Ovary (tissue), 9 donors: Measurements from ENCODE around the gene PCDHGB4. TPM values are rescaled to one million over a fixed set of nuclear protein-coding genes. Genes with fewer than 3 reads are reported as not detected.
A peak's percentile ranks its signal among the peaks of the same experiment; 100 is the strongest.
"Not testable (repeated sequence)": the region's sequence is repeated elsewhere in the genome, so short reads cannot be mapped to it uniquely, and the experiment has no call there.

Source experiments
- DNase-seq, 5 donors: peaks; one replicate each; pipeline ENCODE4 v3.0.0-alpha.2; 2019 to 2020
- H3K27ac ChIP-seq, 2 donors: fragments of 200-600 bp; one replicate each; pipeline versions ENCODE4 v1.5.1 to v1.8.0; 2019 to 2022
- H3K27me3 ChIP-seq: fragments of 200-600 bp; one replicate; pipeline ENCODE4 v1.8.0; 2022
- H3K36me3 ChIP-seq: fragments of 200-600 bp; sonication (generic); one replicate; pipeline ENCODE4 v1.5.1; 2019
- H3K4me1 ChIP-seq: one replicate; pipeline ENCODE4 v1.8.1; 2013; ENCODE audit warnings: mild to moderate bottlenecking, moderate library complexity; ENCODE audit not compliant: insufficient read depth
- H3K4me3 ChIP-seq: fragments of 200-600 bp; sonication (generic); one replicate; pipeline ENCODE4 v1.5.1; 2017
- H3K9me3 ChIP-seq, 2 donors: fragments of 200-600 bp in 1 of 2; sonication (generic) in 1 of 2; one replicate each; pipeline versions ENCODE4 v1.5.1 to v1.8.1; 2013 to 2019; ENCODE audit warnings: mild to moderate bottlenecking in 1 of 2, moderate library complexity in 1 of 2
- EP300 ChIP-seq: sonication (generic); formaldehyde crosslinking; IDR thresholded peaks from one replicate; pipeline ENCODE4 v1.6.1; 2017; ENCODE audit warnings: antibody characterized with exemption
- POLR2A ChIP-seq: fragments of 450-650 bp; IDR thresholded peaks from one replicate; pipeline ENCODE4 v1.6.1; 2017; ENCODE audit warnings: antibody characterized with exemption, mild to moderate bottlenecking, moderate library complexity
- WGBS, 3 donors: extraction: QIAGEN DNeasy Blood & Tissue Kit in 1 of 3; methylation state at CpG; one replicate each; pipeline versions ENCODE4 v1.1.5 to v1.1.7; 2013 to 2017; 5-methylcytosine and 5-hydroxymethylcytosine counted together
- intact Hi-C, 4 donors: fragments of 100-400 bp; cut with DNase I; formaldehyde crosslinking; loops; one replicate each; pipeline versions ENCODE4 v1.11.0 to v1.15.1; 2022 to 2023
- polyA plus RNA-seq, 2 donors: library from polyadenylated mRNA; stranded (reverse); fragments of 200-250 nt in 1 of 2; fragments of 350-450 nt in 1 of 2; fragmentation: Illumina TruSeq in 1 of 2; extraction: RNeasy Lipid Tissue Mini Kit (QIAGEN cat#74804) in 1 of 2; gene quantifications; one replicate each; pipeline ENCODE4 v1.2.3, GENCODE V29; 2013 to 2014
- total RNA-seq, 7 donors: library from RNA; depleted of rRNA in 2 of 7; stranded (reverse); fragments of >200 nt in 2 of 7; fragmentation: NEBNext Ultra II Directional in 3 of 7; extraction: Animal tissue kit (Norgen Biotek cat#: 25700) in 3 of 7; gene quantifications; one replicate each; pipeline versions ENCODE4 v1.1.0 to v1.2.4, GENCODE V29; 2016 to 2023
- TF ChIP-seq, protein P1 (sequence below), 3 donors: fragments of 450-650 bp in 2 of 3; fragments of 200-600 bp in 1 of 3; IDR thresholded peaks; one replicate each; pipeline versions ENCODE4 v1.5.1 to v1.8.0; 2016 to 2022; ENCODE audit warnings: antibody characterized with exemption in 3 of 3, mild to moderate bottlenecking in 1 of 3
- donor health status: DM: no; HTN: no; CAD: no; lungs with moderate emphysema.
- donor health status: DM: no; HTN: no; CAD: no.
- donor health status: Bipolar disorder and iron deficiency.
- donor health status: DM: yes; HTN: yes; CAD: no.
- donor health status: DM: no; HTN: no; CAD: no.
- donor health status: DM: yes; HTN: yes; CAD: no.

Gene PCDHGB4
- total and polyA plus RNA-seq, 9 donors, result 2.1 to 12.0 (median 7.9) TPM

DNA sequence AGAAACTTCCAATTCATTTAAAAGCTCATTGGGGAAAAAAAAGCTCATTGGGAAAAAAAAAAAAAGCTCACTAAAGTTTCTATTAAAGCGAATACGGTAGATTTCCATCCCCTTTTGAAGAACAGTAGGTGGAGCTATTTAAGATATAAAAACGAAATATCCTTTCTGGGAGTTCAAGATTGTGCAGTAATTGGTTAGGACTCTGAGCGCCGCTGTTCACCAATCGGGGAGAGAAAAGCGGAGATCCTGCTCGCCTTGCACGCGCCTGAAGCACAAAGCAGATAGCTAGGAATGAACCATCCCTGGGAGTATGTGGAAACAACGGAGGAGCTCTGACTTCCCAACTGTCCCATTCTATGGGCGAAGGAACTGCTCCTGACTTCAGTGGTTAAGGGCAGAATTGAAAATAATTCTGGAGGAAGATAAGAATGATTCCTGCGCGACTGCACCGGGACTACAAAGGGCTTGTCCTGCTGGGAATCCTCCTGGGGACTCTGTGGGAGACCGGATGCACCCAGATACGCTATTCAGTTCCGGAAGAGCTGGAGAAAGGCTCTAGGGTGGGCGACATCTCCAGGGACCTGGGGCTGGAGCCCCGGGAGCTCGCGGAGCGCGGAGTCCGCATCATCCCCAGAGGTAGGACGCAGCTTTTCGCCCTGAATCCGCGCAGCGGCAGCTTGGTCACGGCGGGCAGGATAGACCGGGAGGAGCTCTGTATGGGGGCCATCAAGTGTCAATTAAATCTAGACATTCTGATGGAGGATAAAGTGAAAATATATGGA is 43.0 kb downstream of the PCDHGB4 start, which contains the start of gene PCDHGA12:
TSS of gene PCDHGA12 (plus strand) at position 176 of the 782 bp plus-strand sequence. CDS start at position 429, 253 bp downstream.
- peak in 3 of 5 donors; percentile 35 to 51 (median 39) for DNase-seq
- intact Hi-C loops, result no loop called here
- TF ChIP-seq, protein P1, sequence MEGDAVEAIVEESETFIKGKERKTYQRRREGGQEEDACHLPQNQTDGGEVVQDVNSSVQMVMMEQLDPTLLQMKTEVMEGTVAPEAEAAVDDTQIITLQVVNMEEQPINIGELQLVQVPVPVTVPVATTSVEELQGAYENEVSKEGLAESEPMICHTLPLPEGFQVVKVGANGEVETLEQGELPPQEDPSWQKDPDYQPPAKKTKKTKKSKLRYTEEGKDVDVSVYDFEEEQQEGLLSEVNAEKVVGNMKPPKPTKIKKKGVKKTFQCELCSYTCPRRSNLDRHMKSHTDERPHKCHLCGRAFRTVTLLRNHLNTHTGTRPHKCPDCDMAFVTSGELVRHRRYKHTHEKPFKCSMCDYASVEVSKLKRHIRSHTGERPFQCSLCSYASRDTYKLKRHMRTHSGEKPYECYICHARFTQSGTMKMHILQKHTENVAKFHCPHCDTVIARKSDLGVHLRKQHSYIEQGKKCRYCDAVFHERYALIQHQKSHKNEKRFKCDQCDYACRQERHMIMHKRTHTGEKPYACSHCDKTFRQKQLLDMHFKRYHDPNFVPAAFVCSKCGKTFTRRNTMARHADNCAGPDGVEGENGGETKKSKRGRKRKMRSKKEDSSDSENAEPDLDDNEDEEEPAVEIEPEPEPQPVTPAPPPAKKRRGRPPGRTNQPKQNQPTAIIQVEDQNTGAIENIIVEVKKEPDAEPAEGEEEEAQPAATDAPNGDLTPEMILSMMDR (IDR thresholded peaks at IDR 0.05), result peak in 1 of 3 donors; percentile 18
- TF ChIP-seq POLR2A (no peak), EP300 (no peak)
- no peak within 1 kb of the TSS for H3K27ac ChIP-seq
- 11 to 20% (median 12%) methylated on average over 33 of the region's 33 CpGs for WGBS, 3 donors
- no peaks in the 10 kb centered on the region for H3K36me3 ChIP-seq
- no peaks in the 10 kb centered on the region for H3K27me3 ChIP-seq
- H3K9me3 ChIP-seq, result peaks cover 12 to 59% of the 10 kb centered on the region in 2 donors
- H3K4me3 ChIP-seq, result no peak within 1 kb of the TSS
- no peaks in the 10 kb centered on the region for H3K4me1 ChIP-seq

- Histone ChIP-seq H3K4me1 (no peaks in the 10 kb centered on the region), H3K9me3 (peaks cover 8 to 54% of the 10 kb centered on the region in 2 donors), H3K27ac (no peak overlapping the region), H3K4me3 (no peak overlapping the region), H3K36me3 (no peaks in the 10 kb centered on the region), H3K27me3 (no peaks in the 10 kb centered on the region)
- 12 to 22% (median 15%) methylated on average over 37 of the region's 37 CpGs for WGBS, 3 donors
- DNase-seq, result no peak
- intact Hi-C loops, result no loop called here
- TF ChIP-seq EP300 (no peak), POLR2A (no peak)
- TF ChIP-seq, protein P1 (IDR thresholded peaks at IDR 0.05), result no peak
Observed at GRCh38 chr5:141431286-141431685, 43.8 kb downstream of the PCDHGB4 start.

DNA sequence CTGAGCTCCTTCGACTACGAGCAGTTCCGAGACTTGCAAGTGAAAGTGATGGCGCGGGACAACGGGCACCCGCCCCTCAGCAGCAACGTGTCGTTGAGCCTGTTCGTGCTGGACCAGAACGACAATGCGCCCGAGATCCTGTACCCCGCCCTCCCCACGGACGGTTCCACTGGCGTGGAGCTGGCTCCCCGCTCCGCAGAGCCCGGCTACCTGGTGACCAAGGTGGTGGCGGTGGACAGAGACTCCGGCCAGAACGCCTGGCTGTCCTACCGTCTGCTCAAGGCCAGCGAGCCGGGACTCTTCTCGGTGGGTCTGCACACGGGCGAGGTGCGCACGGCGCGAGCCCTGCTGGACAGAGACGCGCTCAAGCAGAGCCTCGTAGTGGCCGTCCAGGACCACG is 44.8 kb downstream of the PCDHGB4 start:
- H3K36me3 ChIP-seq, intact Hi-C loops, DNase-seq, H3K27me3 ChIP-seq, H3K4me3 ChIP-seq, H3K4me1 ChIP-seq, H3K27ac ChIP-seq: not testable (repeated sequence)
- 32 to 37% (median 35%) methylated on average over 30 to 38 of the region's 38 CpGs for WGBS, 3 donors
- peaks cover 8 to 45% of the 10 kb centered on the region in 2 donors for H3K9me3 ChIP-seq

DNA sequence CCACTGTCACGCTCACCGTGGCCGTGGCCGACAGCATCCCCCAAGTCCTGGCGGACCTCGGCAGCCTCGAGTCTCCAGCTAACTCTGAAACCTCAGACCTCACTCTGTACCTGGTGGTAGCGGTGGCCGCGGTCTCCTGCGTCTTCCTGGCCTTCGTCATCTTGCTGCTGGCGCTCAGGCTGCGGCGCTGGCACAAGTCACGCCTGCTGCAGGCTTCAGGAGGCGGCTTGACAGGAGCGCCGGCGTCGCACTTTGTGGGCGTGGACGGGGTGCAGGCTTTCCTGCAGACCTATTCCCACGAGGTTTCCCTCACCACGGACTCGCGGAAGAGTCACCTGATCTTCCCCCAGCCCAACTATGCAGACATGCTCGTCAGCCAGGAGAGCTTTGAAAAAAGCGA is 45.2 kb downstream of the PCDHGB4 start:
- H3K9me3 ChIP-seq, result peaks cover 6 to 44% of the 10 kb centered on the region in 2 donors
- H3K4me1 ChIP-seq, H3K27me3 ChIP-seq, DNase-seq, intact Hi-C loops, H3K27ac ChIP-seq, H3K4me3 ChIP-seq, H3K36me3 ChIP-seq: not testable (repeated sequence)
- 25 to 29% (median 25%) methylated on average over 20 to 29 of the region's 29 CpGs for WGBS, 3 donors

GRCh38 chr5:141434006-141434405 is 46.5 kb downstream of the PCDHGB4 start:
- peaks cover 0 to 34% of the 10 kb centered on the region in 2 donors for H3K9me3 ChIP-seq

More at GRCh38 chr5:141434006-141434405, 46.5 kb downstream of the PCDHGB4 start:
- WGBS, 3 donors, result 82 to 93% (median 88%) methylated on average over 2 of the region's 2 CpGs
- H3K27me3 ChIP-seq, result no peaks in the 10 kb centered on the region
- H3K27ac ChIP-seq, result no peak overlapping the region
- no peaks in the 10 kb centered on the region for H3K36me3 ChIP-seq
- no peaks in the 10 kb centered on the region for H3K4me1 ChIP-seq
- intact Hi-C loops, result no loop called here
- DNase-seq, result no peak
- H3K4me3 ChIP-seq, result no peak overlapping the region
- TF ChIP-seq, protein P1 (IDR thresholded peaks at IDR 0.05), result no peak
- no peak for TF ChIP-seq POLR2A
- TF ChIP-seq EP300, result no peak
